OCI-LY7 (cell line): ENCODE results near the gene NRROS. TPM values are rescaled to one million over a fixed set of nuclear protein-coding genes. Genes with fewer than 3 reads are reported as not detected.

Experiments used
- BruUV-seq: library from RNA; stranded (reverse); fragments of 400-500 nt; replicated peaks from 2 replicates; lab custom pipeline; 2021; lab: Mats Ljungman, UMichigan
- CTCF ChIA-PET: fragments of 300-600 bp; sonication (Branson Sonifier 250); formaldehyde crosslinking; loops from one replicate; lab custom pipeline; 2022; ENCODE audit warnings: antibody characterized with exemption; ENCODE audit not compliant: unreplicated experiment; lab: Charles Lee
- POLR2A ChIA-PET: fragments of 300-600 bp; sonication (Branson Sonifier 250); formaldehyde crosslinking; loops from one replicate; lab custom pipeline; 2022; ENCODE audit warnings: antibody characterized with exemption; lab: Charles Lee
- DNase-seq: peaks from one replicate; pipeline ENCODE4 v3.0.0-alpha.2; 2015; ENCODE audit warnings: low spot score
- H2AFZ ChIP-seq: fragments of 200-600 bp; sonication (generic), shearing (Covaris generic); 2 replicates; pipeline ENCODE4 v1.6.1; 2014; ENCODE audit warnings: mild to moderate bottlenecking, antibody characterized with exemption, low read length, moderate library complexity
- H3K27ac ChIP-seq: fragments of 200-600 bp; sonication (generic); 2 replicates; pipeline ENCODE4 v1.5.1; 2014; ENCODE audit warnings: mixed run types, low read depth, mild to moderate bottlenecking, moderate library complexity, low read length, inconsistent platforms; ENCODE audit not compliant: poor library complexity, severe bottlenecking
- H3K36me3 ChIP-seq: fragments of 200-600 bp; sonication (generic); 2 replicates; pipeline ENCODE4 v1.6.1; 2014; ENCODE audit warnings: mild to moderate bottlenecking, antibody characterized with exemption, low read length, moderate library complexity, mixed read lengths; ENCODE audit not compliant: insufficient read depth
- H3K4me1 ChIP-seq: fragments of 200-600 bp; sonication (generic); 2 replicates; pipeline ENCODE4 v1.5.1; 2014; ENCODE audit warnings: mild to moderate bottlenecking, low read length; ENCODE audit not compliant: insufficient read depth, poor library complexity, severe bottlenecking
- H3K4me2 ChIP-seq: fragments of 200-600 bp; sonication (generic); 2 replicates; pipeline ENCODE4 v1.6.1; 2014; ENCODE audit warnings: mild to moderate bottlenecking, low read length
- H3K4me3 ChIP-seq: fragments of 200-600 bp; sonication (generic); 2 replicates; pipeline ENCODE4 v1.5.1; 2014; ENCODE audit warnings: mild to moderate bottlenecking, low read depth, low read length; ENCODE audit not compliant: poor library complexity, severe bottlenecking
- H3K79me2 ChIP-seq: fragments of 200-600 bp; sonication (generic); 2 replicates; pipeline ENCODE4 v1.6.1; 2016; ENCODE audit warnings: low read depth, mild to moderate bottlenecking, low read length, moderate library complexity, mixed read lengths; ENCODE audit not compliant: insufficient read depth
- H3K9me2 ChIP-seq: fragments of 200-600 bp; sonication (generic); 2 replicates; pipeline ENCODE4 v1.6.1; 2016; ENCODE audit warnings: mild to moderate bottlenecking, low read length, mixed read lengths; ENCODE audit not compliant: insufficient read depth
- H3K9me3 ChIP-seq: fragments of 200-600 bp; sonication (generic); 2 replicates; pipeline ENCODE4 v1.6.1; 2014; ENCODE audit warnings: mild to moderate bottlenecking, mixed run types, low read length, mixed read lengths
- H4K20me1 ChIP-seq: fragments of 200-600 bp; sonication (generic); 2 replicates; pipeline ENCODE4 v1.6.1; 2014; ENCODE audit warnings: mild to moderate bottlenecking, antibody characterized with exemption, low read length, moderate library complexity, mixed read lengths; ENCODE audit not compliant: insufficient read depth
- CTCF ChIP-seq: fragments of 200-600 bp; sonication (generic); conservative IDR thresholded peaks from 2 replicates; pipeline ENCODE4 v1.5.1; 2014; ENCODE audit warnings: mild to moderate bottlenecking, antibody characterized with exemption, low read length, moderate library complexity, mixed read lengths
- EZH2phosphoT487 ChIP-seq: fragments of 200-600 bp; sonication (generic); IDR thresholded peaks from 2 replicates; pipeline ENCODE4 v1.6.1; 2018; ENCODE audit warnings: low read depth, borderline replicate concordance, mild to moderate bottlenecking, mixed run types, antibody characterized with exemption, low read length, moderate library complexity, mixed read lengths
- intact Hi-C: fragments of 100-400 bp; cut with micrococcal nuclease; formaldehyde crosslinking; loops from one replicate; pipeline ENCODE4 v1.10.0; 2022; ENCODE audit not compliant: unreplicated experiment
- total RNA-seq, 2 experiments: library from RNA; depleted of rRNA in 1 of 2; stranded (reverse); fragments of >200 nt in 1 of 2; shearing (Covaris generic) in 1 of 2; gene quantifications; 2 replicates each; pipeline ENCODE4 v1.2.3, GENCODE V29; 2014 to 2022

Gene NRROS
- total RNA-seq, 2 experiments from 2014 or later = 1.1 to 3.8 TPM

- Histone ChIP-seq H4K20me1 (no peaks in the 10 kb centered on the region), H2AFZ (no peak overlapping the region), H3K4me3 (no peak overlapping the region), H3K27ac (no peak overlapping the region), H3K9me2 (no peaks in the 10 kb centered on the region), H3K9me3 (no peaks in the 10 kb centered on the region), H3K4me2 (no peak overlapping the region), H3K4me1 (peaks cover 8% of the 10 kb centered on the region), H3K79me2 (no peaks in the 10 kb centered on the region), H3K36me3 (no peaks in the 10 kb centered on the region)
- CTCF ChIA-PET = no interaction called here
- POLR2A ChIA-PET = interaction anchor here (1.1 kb wide), 1 partner anchor 12 kb away, joined by 3 read pairs; no protein-coding TSS in a partner anchor
- no TSS peak for BruUV-seq
- intact Hi-C loops = no loop called here
- DNase-seq = no peak
- TF ChIP-seq EZH2phosphoT487 = no peak
Observed at GRCh38 chr3:196620161-196620604, 19.3 kb upstream of the NRROS start.

- Histone ChIP-seq H3K4me1 (peaks cover 8% of the 10 kb centered on the region), H3K9me2 (no peaks in the 10 kb centered on the region), H2AFZ (no peak overlapping the region), H3K36me3 (no peaks in the 10 kb centered on the region), H3K9me3 (no peaks in the 10 kb centered on the region), H3K79me2 (no peaks in the 10 kb centered on the region), H3K4me2 (no peak overlapping the region), H3K27ac (no peak overlapping the region), H4K20me1 (no peaks in the 10 kb centered on the region), H3K4me3 (no peak overlapping the region)
- no TSS peak for BruUV-seq
- CTCF ChIA-PET = no interaction called here
- POLR2A ChIA-PET = interaction anchor here (0.9 to 1.1 kb wide), 2 partner anchors 8 to 11 kb away, joined by 3 read pairs; no protein-coding TSS in a partner anchor
- intact Hi-C loops = no loop called here
- no peak for DNase-seq
- TF ChIP-seq EZH2phosphoT487 (no peak), CTCF (no peak)
Observed at GRCh38 chr3:196620684-196621083, 18.8 kb upstream of the NRROS start.

GRCh38 chr3:196621611-196622010, 17.9 kb upstream of the NRROS start:
- Histone ChIP-seq H3K79me2 (no peaks in the 10 kb centered on the region), H3K9me3 (no peaks in the 10 kb centered on the region), H3K9me2 (no peaks in the 10 kb centered on the region), H3K4me2 (no peak overlapping the region), H3K4me3 (no peak overlapping the region), H3K4me1 (peaks cover 8% of the 10 kb centered on the region), H3K36me3 (no peaks in the 10 kb centered on the region), H4K20me1 (no peaks in the 10 kb centered on the region), H3K27ac (no peak overlapping the region), H2AFZ (no peak overlapping the region)
- intact Hi-C loops = no loop called here
- BruUV-seq = no TSS peak
- TF ChIP-seq CTCF (no peak), EZH2phosphoT487 (no peak)
- DNase-seq = no peak
- POLR2A ChIA-PET = interaction anchor here (0.9 kb wide), 1 partner anchor 8 kb away, joined by 3 read pairs; no protein-coding TSS in a partner anchor
- CTCF ChIA-PET = no interaction called here
